NCI-H524 (cell line): ENCODE measurements around the gene FHOD3.

ENCODE experiments used
- DNase-seq, 2 experiments: peaks; one replicate each; lab custom pipeline; 2025; lab: John Stamatoyannopoulos, UW

The FHOD3 gene

GRCh38 chr18:36593641-36594040, 296.1 kb downstream of the FHOD3 start:
- no peak for DNase-seq

- no peak for DNase-seq
These were observed 297.1 kb downstream of the FHOD3 start for GRCh38 chr18:36594621-36595020.

- no peak for DNase-seq
These were observed 297.7 kb downstream of the FHOD3 start for GRCh38 chr18:36595046-36595817.

GRCh38 chr18:36595818-36596215, 298.3 kb downstream of the FHOD3 start:
- DNase-seq = no peak

GRCh38 chr18:36597636-36598035, 300.1 kb downstream of the FHOD3 start:
- DNase-seq = no peak

GRCh38 chr18:36600548-36600947, 303.0 kb downstream of the FHOD3 start:
- peak in 1 of 2 experiments; percentile 48 for DNase-seq

- peak; percentile 52 to 86 for DNase-seq
These were observed 303.8 kb downstream of the FHOD3 start for GRCh38 chr18:36601316-36601715.

GRCh38 chr18:36602071-36602470, 304.6 kb downstream of the FHOD3 start:
- DNase-seq = no peak

GRCh38 chr18:36602620-36603019, 305.1 kb downstream of the FHOD3 start:
- no peak for DNase-seq

- no peak for DNase-seq
These were observed 310.6 kb downstream of the FHOD3 start for GRCh38 chr18:36608107-36608506.

- no peak for DNase-seq
These were observed 312.7 kb downstream of the FHOD3 start for GRCh38 chr18:36610258-36610657.

GRCh38 chr18:36610661-36611060, 313.1 kb downstream of the FHOD3 start:
- no peak for DNase-seq

- no peak for DNase-seq
These were observed 315.6 kb downstream of the FHOD3 start for GRCh38 chr18:36613069-36613468.

GRCh38 chr18:36613810-36614209, 316.3 kb downstream of the FHOD3 start:
- DNase-seq = no peak

- DNase-seq = peak in 1 of 2 experiments; percentile 11
These were observed 323.3 kb downstream of the FHOD3 start for GRCh38 chr18:36620788-36621187.

- DNase-seq = no peak
These were observed 325.1 kb downstream of the FHOD3 start for GRCh38 chr18:36622610-36623009.

- no peak for DNase-seq
These were observed 325.6 kb downstream of the FHOD3 start for GRCh38 chr18:36623091-36623490.

- DNase-seq = no peak
These were observed 326.2 kb downstream of the FHOD3 start for GRCh38 chr18:36623681-36624190.

GRCh38 chr18:36624451-36625167, 327.1 kb downstream of the FHOD3 start:
- no peak for DNase-seq

- DNase-seq = no peak
These were observed 327.9 kb downstream of the FHOD3 start for GRCh38 chr18:36625386-36625785.

- no peak for DNase-seq
These were observed 330.1 kb downstream of the FHOD3 start for GRCh38 chr18:36627637-36628036.

- DNase-seq = no peak
These were observed 331.1 kb downstream of the FHOD3 start for GRCh38 chr18:36628435-36629137.

- no peak for DNase-seq
These were observed 331.6 kb downstream of the FHOD3 start for GRCh38 chr18:36629138-36629530.
